Hepatic stellate cell (primary cell): ENCODE results near the gene AKR1C8.
"Not testable (repeated sequence)": the region's sequence is repeated elsewhere in the genome, so short reads cannot be mapped to it uniquely, and the experiment has no call there.

ENCODE experiments used
- DNase-seq: peaks from one replicate; pipeline ENCODE4 v3.0.0; 2011; ENCODE audit warnings: low spot score

The AKR1C8 gene

GRCh38 chr10:5165738-5166137 is 19.2 kb downstream of the AKR1C8 start:
- DNase-seq, result no peak

GRCh38 chr10:5163487-5163886 is 21.5 kb downstream of the AKR1C8 start:
- DNase-seq, result no peak

GRCh38 chr10:5159126-5159525 is 25.8 kb downstream of the AKR1C8 start:
- no peak for DNase-seq

- DNase-seq, result no peak
These were observed 27.4 kb downstream of the AKR1C8 start for GRCh38 chr10:5157501-5157900.

GRCh38 chr10:5155951-5156350 is 29.0 kb downstream of the AKR1C8 start:
- DNase-seq, result no peak

- DNase-seq, result no peak
These were observed 33.9 kb downstream of the AKR1C8 start for GRCh38 chr10:5151076-5151475.

GRCh38 chr10:5148678-5149032 is 36.3 kb downstream of the AKR1C8 start:
- no peak for DNase-seq

- DNase-seq, result no peak
These were observed 36.8 kb downstream of the AKR1C8 start for GRCh38 chr10:5147981-5148677.

- no peak for DNase-seq
These were observed 37.5 kb downstream of the AKR1C8 start for GRCh38 chr10:5147255-5147980.

- DNase-seq, result no peak
These were observed 38.1 kb downstream of the AKR1C8 start for GRCh38 chr10:5146920-5147254.

GRCh38 chr10:5143137-5143536 is 41.8 kb downstream of the AKR1C8 start:
- no peak for DNase-seq

GRCh38 chr10:5142199-5142598 is 42.8 kb downstream of the AKR1C8 start:
- no peak for DNase-seq

- not testable (repeated sequence) for DNase-seq
These were observed 47.3 kb downstream of the AKR1C8 start for GRCh38 chr10:5137699-5138098.

GRCh38 chr10:5136468-5137087 is 48.4 kb downstream of the AKR1C8 start:
- no peak for DNase-seq

- DNase-seq, result no peak
These were observed 49.4 kb downstream of the AKR1C8 start for GRCh38 chr10:5135581-5135980.

GRCh38 chr10:5125315-5126044 is 59.5 kb downstream of the AKR1C8 start:
- DNase-seq, result no peak

GRCh38 chr10:5123886-5124285 is 61.1 kb downstream of the AKR1C8 start:
- DNase-seq, result no peak

- not testable (repeated sequence) for DNase-seq
These were observed 65.0 kb downstream of the AKR1C8 start for GRCh38 chr10:5119997-5120396.

GRCh38 chr10:5117026-5117425 is 67.9 kb downstream of the AKR1C8 start:
- DNase-seq, result no peak

GRCh38 chr10:5116621-5117020 is 68.3 kb downstream of the AKR1C8 start:
- no peak for DNase-seq

- not testable (repeated sequence) for DNase-seq
These were observed 75.1 kb downstream of the AKR1C8 start for GRCh38 chr10:5109861-5110260.

- no peak for DNase-seq
These were observed 76.1 kb downstream of the AKR1C8 start for GRCh38 chr10:5108658-5109416.
